ENCODE data around the gene GATB.

Gene GATB

DNA sequence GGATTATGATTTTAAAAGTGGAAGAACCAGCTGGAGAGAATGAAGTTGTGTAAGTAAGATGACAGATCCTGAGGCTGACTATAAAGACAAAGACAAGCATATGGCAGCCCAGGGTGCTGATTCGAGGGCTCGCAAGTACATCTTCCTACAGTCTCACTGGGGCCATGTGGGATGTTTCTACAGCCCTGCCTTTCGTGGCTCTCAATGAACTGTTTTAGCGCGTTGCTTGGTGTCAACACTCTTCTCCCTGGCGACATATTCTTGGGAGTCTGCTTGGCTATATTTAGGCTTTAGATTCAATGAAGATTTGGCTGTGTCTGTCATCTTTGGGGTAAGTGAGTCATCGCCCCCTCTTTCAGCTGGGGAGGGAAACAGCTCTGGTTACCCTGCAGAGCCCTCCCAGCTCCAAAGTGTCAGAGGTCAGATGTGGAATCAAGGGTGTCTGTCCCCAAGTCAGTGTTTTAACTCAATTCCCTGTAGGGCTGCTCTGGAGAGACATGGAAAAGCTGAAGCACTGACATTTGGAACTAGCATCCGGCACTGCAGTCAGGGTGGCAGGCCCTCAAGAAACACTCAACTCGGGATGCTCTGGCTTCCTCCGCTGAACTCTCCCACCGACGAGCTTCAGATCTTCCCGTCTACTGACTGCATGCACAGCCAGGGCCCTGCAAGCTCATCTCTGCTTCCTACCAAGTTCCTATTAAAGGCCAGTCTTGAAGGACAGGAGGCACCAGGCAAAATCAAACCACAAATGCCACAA lies 65.7 kb downstream of the GATB start:
- DNase-seq (ENCODE audit: low read depth), result no peak

DNA sequence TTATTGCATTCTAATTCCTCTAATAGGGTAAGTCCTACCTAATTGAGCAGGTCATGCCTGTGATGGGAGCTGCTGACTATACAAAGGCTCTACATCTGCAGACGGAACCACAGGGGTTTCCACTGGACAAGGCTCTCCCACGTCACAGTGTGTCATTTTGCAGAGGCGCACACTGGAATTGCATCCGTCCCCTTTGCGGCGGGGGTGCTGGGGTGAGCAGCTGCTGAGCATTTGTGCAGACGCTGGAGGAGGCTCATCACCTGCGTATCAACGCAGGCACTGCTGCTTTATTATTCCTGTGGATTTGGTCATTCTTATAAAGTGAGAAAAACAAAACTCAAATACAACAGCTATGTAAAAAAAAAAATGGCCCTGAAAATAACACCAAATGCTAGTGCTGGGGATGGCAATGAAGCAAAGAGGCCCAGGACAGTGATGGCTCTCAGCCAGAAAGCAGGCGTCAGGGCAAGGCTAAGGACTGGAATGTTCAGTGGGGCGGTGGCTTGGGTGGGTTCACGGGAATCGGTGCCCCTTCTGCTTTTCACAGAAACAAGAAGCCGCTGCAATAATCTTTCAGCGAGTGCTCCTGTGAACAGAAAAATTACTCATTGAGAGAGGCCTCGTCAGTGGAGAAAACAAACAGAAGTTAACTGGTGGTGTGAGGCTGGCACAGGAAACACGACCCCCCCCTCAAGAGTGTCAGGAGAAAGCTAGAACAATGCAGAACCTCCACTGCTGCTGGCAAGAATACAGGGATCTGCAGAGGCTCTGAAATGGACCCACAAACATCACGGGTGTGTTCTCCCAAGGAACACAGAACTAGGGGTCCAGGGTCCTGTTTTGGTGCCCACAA lies 67.8 kb downstream of the GATB start:
- DNase-seq (ENCODE audit: low read depth), result no peak

DNA sequence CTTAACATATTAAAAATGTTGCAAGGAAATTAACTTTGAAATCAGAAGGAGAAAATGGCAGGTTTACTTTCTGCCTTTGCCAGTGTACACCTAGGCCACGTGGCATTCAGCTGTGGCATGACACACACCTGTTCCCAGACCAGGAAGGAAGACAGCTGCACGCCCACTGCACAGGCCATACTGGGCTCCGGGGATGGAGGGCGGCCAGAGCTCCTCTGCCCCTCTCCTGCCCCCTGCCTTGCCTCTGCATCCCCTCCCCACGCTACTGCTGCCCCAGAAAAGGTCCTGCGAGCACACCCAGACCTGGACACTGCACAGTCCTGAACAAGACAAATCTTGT lies 68.4 kb downstream of the GATB start:
- no peak for DNase-seq (ENCODE audit: low read depth)

DNA sequence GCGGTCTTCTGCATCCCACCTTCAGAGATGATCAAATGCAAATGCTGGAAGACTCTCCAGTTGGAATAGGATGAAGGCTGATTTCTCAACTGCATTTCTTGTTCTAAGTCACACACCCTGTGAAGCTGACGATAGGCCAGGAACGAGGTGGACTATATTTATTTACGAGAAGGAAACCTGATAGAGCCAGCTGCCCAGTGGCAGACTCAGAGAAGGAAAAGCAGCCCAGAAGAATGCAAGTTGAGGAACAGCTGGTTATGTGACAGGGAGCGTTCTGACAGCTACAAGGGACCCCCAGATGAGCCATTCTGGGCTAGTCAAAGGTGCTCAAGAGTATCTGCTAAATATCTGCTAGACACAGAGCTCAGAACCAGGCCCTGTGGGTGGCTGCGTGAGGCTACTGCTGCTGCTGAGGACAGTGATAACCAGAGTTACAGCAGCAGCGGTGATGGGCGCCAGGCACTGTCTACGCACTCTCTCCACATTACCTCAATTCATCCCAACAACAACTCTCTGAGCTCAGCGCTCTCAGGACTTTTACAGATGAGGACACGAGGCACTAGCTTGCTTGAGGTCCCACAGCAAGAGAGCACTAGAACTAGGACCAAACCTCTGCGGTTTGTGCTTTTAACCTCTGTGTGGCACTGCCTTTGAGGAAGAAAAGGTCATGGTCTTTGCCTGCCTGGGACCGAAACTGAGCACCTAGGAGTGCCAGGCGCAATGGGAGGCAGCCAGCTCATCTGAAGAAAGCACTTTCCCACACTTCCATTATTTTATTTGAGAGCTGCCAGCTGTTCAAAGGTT lies 69.0 kb downstream of the GATB start:
- no peak for DNase-seq (ENCODE audit: low read depth)

DNA sequence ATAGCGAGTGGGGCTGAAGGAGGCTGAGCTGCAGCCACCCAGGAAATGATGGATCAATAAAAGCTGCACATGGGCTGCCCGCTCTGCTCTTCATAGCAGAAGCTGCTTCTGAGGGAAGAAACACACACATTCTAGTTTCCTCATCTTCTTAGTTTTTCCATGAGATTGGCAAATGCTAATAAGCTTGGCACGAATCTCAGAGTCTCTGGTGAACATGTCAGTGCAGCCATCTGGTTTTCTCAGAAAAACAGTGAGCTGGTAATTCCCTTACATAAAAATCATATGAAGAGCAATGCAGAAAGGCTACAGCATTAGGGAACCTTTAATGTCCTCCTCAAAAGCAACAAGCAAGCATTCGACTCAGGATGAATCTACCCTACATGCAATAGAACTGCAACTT lies 69.9 kb downstream of the GATB start:
- no peak for DNase-seq (ENCODE audit: low read depth)

DNA sequence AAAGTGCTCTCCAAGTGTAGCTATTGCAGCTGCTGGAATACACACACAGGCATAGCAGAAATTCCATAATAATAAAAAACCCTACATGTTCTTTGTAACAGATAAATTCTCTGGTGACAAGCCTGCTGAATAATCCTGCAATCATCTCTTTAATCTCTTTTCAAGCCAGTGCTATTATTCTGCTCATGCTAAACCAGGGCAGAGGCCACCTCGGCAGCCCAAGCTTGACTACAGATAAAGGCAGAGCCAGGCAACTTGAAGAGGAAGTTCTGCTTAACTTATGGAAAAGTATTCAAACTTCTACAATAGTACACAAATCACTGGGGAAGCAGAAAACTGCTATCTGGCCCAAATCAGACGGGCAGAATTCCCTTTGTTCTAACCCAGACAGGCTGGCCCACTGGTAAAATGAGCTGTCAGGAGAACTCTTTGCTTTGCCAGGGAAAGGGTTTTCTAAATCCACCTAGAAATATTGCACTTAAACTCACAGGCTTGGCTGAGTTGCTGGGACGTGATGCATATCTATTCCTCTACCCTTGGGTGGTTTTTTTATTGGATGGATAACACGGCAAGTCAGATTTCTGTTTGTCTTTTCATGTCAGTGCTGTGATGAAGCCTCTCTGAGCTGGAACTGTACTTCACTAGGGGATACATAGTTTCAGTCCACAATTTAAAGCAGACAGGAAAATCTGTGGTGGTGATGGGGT lies 70.5 kb downstream of the GATB start:
- no peak for DNase-seq (ENCODE audit: low read depth)

DNA sequence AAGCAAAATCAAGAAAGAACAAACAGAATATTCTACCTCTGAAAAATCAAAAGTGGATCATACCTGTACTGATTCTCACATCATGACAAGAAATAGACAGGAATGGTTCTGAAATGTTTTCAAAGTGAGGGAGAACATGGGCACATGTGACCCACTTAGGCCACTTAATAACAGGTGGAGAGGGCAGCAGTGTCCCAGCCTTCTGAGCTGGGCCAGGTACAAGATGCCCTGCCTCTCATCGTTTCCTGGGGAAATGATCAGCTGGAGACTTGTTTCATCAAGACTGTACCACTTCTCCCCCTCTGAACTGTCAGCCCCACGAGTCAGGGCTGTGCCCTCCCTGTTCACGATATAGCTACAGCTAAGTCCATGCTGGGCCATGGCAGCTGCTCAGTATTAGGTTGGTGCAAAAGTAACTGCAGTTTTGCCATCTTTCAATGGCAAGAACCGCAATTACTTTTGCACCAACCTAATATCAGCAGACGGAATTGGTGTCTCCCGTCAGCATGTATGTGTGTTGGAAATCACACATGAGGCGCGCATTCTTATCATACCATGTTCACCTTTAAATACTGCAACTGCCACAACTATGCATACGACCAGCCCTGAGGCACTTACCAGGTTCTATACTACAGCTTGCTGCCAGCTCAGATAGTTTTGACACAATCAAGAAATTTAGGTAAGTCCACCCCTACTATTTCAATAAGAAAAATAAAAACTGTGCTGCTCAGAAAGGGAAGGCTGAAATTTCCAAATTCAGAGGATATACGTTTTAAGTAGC lies 71.4 kb downstream of the GATB start:
- no peak for DNase-seq (ENCODE audit: low read depth)

DNA sequence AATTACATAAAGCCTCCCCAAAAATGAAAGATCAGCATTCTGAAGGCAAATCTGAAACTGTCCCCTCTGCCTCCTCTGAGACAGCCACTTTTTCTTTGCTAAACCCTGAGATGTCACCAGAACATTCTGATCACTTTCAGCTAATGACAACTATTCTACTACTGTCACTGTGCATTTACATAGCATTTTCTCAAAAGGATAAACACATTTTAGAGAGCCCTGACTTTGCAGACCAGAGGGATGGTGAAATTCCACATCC lies 72.1 kb downstream of the GATB start:
- no peak for DNase-seq (ENCODE audit: low read depth)

DNA sequence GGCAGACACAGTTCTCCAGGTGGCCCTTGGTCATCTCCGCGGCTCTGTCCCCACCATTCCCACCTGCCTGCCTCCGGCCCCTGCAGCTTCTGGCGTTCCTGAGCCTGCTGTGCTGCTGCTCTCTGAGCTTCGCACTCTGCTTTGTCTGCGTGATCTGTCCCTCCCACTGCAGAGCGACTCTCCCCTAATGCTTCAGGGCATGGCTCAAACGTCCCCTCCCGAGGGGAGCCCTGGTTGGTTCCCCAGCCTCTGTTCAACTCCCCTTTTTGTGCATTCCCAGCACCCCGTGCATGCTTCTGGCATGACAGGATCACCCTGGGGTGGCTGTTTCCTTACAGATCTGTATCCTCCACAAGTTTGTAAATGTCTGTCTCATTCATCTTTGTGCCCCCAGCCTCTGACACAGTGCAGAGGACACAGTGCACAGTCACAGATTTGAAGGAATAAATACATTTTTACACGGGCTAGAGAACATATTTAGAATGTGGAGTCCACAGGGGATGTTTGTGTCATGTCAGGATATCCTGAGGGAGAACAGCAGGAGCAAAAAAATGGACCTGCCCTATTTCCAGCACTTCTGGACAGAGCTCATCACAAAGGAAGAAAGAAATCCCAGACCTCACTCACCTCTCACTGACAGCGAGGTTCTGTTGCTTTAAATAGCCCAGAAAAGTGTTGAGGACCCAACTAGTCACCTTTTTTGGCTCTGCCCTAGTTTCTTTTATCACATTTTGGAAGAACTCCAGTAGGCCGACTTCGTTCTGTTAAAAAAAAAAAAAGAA lies 72.6 kb downstream of the GATB start:
- no peak for DNase-seq (ENCODE audit: low read depth)

DNA sequence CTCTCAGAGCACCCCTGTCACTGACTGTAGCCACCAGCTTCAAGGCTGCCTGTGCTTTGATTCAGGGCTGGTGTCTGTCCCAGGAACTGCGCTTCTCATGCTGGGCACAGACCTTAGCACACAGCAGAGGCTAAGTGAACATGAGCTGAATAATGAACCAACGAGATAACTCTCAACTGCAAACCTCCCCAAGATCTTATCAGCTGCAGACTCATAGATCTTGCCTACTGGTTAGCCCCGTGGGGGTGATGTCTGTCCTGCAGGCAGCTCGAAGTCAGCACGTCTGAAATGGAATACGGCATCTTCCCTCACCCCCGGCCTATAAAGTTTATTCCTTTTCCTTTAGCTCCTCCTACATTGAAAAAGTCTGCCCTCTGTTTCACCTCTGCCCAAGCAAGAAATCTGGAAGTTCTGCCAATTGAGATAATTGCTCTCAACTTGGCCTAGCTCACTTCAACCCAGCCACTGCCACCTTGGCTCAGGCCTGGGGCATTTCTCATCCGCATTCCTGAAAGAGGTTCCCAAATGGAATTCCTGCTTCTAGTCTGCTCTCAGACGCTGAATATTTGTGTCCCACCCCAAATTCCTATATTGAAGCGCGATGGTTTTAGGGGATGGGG lies 73.7 kb downstream of the GATB start:
- no peak for DNase-seq (ENCODE audit: low read depth)

DNA sequence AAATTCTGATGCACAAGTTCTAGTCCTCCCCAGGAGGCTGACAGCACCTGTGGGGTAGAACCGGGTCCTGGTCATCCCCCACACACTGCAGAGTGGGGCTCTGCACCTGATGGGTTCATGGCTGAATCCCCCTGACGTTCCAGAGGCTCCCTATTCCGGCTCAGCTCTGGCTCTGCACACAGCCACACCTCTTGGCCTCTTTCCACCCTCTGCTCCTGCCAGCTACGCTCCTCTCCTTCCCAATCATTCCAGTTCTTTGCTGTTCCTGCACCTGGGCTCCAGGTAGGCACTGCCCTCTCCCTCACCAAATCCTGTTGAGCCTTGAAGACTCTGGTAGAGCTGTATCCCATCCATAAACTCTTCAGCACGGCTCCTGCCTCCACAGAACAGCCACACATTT lies 75.5 kb downstream of the GATB start:
- no peak for DNase-seq (ENCODE audit: low read depth)

DNA sequence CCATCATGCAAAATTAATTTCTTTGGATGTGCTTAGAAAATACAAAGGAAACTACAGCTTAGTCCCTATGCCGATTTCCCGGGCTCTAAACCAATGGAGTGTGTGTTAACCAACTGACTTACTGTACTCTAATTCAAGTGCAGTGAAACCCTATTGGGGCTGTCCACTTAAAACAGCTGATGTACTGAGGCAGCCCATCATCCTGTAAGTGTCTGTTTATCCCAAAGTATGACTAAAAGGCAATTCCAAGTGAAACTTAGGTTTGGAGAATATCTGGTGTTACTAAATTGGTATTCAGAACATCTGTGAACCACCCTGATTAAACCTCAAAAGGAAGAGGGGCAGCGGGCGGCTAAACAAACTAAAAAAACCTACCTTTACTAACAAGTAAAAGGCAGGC lies 79.7 kb downstream of the GATB start:
- DNase-seq (ENCODE audit: low read depth), result no peak

DNA sequence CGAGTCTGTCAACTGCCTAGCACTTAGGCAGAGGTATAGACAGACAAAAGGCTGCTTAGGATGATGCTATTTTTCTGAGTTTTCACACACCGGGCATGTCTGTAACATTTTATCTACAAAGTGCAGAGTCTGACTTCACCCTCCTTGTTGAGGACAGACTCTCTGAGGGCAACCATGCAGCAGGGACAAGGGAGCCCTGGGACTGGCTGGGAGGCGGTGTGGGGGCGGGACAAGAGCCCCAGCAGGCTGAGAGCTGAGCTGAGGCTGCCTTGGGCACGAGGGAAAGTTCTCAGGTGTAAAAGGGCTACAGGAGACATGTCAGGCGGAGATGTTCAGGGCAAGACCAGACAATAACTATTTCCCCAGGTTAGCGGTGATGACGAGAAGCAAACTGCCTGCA lies 81.6 kb downstream of the GATB start:
- no peak for DNase-seq (ENCODE audit: low read depth)

DNA sequence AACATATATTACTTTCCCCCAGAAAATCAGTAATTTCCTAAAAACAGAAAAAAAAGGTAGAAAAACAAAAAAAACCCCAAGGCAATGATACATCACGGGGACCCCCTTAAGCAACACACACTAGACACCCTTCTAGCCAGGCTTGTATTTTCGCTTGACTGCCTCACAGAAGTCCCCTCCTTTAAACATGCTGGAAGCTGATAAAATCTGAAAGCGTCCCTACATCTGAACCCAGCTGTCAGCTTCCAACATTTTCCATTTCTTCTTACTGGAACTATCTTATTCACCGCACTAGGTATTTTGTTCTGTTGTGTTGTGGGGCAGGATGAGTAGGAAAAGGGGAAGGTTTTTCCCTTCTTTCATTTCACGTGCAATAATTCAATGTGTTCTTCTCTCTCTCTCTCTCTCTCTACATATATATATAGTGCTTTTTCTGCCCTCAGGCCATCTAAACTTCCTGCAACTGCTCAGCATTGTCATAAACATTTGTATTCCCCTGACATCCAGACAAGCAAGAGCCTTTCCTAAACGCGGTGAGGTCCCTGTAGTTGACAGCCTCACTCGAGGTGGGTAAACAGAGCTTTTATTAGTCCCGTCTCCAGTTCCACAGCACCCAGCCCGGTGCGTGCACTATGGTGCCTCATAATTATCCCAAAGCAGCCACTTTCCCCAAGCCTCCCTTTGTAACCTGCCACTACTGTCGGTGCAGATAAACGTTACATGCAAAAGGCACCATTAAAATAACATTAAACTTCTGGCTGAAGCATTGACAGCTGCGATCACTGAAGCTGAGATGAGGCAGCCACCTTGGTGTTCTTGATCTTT lies 82.5 kb downstream of the GATB start:
- no peak for DNase-seq (ENCODE audit: low read depth)

DNA sequence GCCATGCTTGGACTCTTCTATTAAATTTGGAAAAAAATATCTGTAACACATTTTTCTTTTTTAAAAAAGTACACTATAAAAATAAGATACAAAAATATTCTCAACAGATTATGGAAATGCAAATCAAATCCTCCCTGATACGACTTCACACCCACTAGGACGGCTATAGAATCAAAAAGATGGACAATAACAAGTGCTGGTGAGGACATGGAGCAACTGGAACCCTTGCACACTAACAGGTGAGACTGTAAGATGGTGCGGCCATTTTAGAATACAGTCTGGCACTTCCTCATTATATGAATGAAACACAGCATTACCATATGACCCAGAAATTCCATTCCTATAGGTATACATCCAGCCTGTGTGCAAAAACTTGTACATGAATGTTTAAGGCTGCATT lies 83.6 kb downstream of the GATB start:
- DNase-seq (ENCODE audit: low read depth), result no peak

DNA sequence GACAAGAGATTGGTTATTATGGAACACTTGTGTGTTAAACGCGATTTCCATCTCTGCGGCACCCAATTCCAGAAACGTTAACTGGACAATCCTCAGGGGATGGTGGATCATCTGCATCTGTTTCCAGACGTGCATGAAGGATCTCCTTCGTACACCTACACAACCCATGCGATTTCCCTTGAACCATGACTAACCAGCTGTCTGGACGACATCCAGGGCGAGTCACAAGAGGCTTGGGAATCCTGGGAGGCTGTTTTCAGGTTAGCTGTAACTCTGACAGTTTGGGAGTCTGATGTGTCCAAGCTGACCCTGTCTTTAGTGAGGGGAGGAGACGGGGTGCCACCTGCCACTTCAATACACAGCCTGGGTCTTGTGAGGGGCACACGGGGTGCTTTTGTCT lies 84.5 kb downstream of the GATB start:
- DNase-seq (ENCODE audit: low read depth), result no peak

DNA sequence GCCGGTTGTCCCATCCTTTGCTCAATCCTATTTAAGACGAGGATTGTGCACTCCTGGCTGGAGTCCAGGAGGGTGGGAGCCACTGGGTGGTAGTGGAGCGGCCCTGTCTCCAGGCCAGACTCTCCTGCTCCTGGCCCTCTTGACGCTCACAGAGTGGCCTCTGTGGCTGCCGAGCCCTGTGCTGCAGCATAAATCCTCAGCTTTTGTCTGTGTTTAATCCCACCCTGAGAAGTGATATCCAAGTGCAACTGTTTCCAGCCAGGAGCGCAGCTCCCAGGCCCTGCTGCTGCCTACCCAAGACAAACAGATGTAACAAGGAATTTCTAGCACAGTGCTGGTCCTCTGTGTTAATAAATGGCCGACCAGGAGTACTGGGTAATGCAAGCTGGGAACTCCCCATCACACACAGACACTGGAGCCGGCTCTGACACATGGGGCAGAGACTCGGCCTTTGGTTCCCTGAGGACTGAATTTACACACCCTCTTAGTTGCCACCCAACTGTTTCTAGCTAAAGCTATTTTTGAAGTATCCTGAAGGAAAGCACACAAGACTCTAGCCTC lies 85.3 kb downstream of the GATB start:
- DNase-seq (ENCODE audit: low read depth), result no peak

DNA sequence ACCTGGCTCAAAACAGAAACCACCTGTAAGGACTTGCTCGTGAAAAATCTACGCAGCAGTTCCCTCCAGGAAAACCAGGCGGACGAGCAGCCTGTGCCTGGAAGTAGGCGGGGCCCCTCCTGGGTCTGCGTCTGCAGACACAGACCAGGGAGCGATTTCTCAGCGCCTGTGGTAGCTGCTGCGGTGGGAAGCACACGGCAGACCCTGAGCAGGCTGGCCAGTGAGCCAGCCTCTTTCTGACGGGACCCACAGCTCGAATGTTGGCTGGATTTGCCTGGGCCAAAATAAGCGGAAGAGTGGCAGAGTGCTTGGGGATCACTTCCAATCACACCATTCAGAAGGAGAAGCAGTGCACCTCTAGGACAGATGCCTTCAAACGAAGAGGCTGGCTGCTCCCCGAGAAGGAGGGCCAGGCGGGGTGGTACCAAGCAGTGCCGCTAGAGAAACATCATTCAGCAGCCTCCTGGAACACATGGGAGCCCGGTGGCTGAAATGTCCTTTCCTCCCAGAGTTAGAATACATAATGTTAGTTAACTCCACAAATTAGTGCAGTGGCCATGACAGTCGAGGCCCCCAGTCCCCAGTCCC lies 85.9 kb downstream of the GATB start:
- DNase-seq (ENCODE audit: low read depth), result no peak
